ENCODE data around the gene DLG2. TPM values are rescaled to one million over a fixed set of nuclear protein-coding genes. Genes with fewer than 3 reads are reported as not detected.

DLG2 gene
- polyA plus RNA-seq, 3 donors, result 9.9 to 11.8 (median 10.1) TPM

- DNase-seq (ENCODE audit: extremely low read depth in 1 of 11, low read depth in 9 of 11, low spot score in 4 of 11), result no peak
These were observed 1745.7 kb downstream of the DLG2 start for GRCh38 chr11:83881428-83881827.

- no peak for DNase-seq (ENCODE audit: extremely low read depth in 1 of 11, low read depth in 9 of 11, low spot score in 4 of 11)
These were observed 1756.1 kb downstream of the DLG2 start for GRCh38 chr11:83871054-83871453.

GRCh38 chr11:83866655-83867054 is 1760.5 kb downstream of the DLG2 start:
- DNase-seq (ENCODE audit: extremely low read depth in 1 of 11, low read depth in 9 of 11, low spot score in 4 of 11), result no peak

- DNase-seq (ENCODE audit: extremely low read depth in 1 of 11, low read depth in 9 of 11, low spot score in 4 of 11), result no peak
These were observed 1761.3 kb downstream of the DLG2 start for GRCh38 chr11:83865636-83866461.

GRCh38 chr11:83864412-83865057 is 1762.6 kb downstream of the DLG2 start:
- no peak for DNase-seq (ENCODE audit: extremely low read depth in 1 of 11, low read depth in 9 of 11, low spot score in 4 of 11)

GRCh38 chr11:83863272-83863671 is 1763.9 kb downstream of the DLG2 start:
- no peak for DNase-seq (ENCODE audit: extremely low read depth in 1 of 11, low read depth in 9 of 11, low spot score in 4 of 11)

GRCh38 chr11:83862691-83863090 is 1764.5 kb downstream of the DLG2 start:
- no peak for DNase-seq (ENCODE audit: extremely low read depth in 1 of 11, low read depth in 9 of 11, low spot score in 4 of 11)

GRCh38 chr11:83862033-83862432 is 1765.1 kb downstream of the DLG2 start:
- DNase-seq (ENCODE audit: extremely low read depth in 1 of 11, low read depth in 9 of 11, low spot score in 4 of 11), result no peak

GRCh38 chr11:83858694-83859093 is 1768.5 kb downstream of the DLG2 start:
- no peak for DNase-seq (ENCODE audit: extremely low read depth in 1 of 11, low read depth in 9 of 11, low spot score in 4 of 11)

- no peak for DNase-seq (ENCODE audit: extremely low read depth in 1 of 11, low read depth in 9 of 11, low spot score in 4 of 11)
These were observed 1771.9 kb downstream of the DLG2 start for GRCh38 chr11:83855237-83855636.

- no peak for DNase-seq (ENCODE audit: extremely low read depth in 1 of 11, low read depth in 9 of 11, low spot score in 4 of 11)
These were observed 1774.2 kb downstream of the DLG2 start for GRCh38 chr11:83852775-83853442.

GRCh38 chr11:83852012-83852411 is 1775.1 kb downstream of the DLG2 start:
- DNase-seq (ENCODE audit: extremely low read depth in 1 of 11, low read depth in 9 of 11, low spot score in 4 of 11), result no peak

- no peak for DNase-seq (ENCODE audit: extremely low read depth in 1 of 11, low read depth in 9 of 11, low spot score in 4 of 11)
These were observed 1779.6 kb downstream of the DLG2 start for GRCh38 chr11:83847467-83848034.

- DNase-seq (ENCODE audit: extremely low read depth in 1 of 11, low read depth in 9 of 11, low spot score in 4 of 11), result no peak
These were observed 1781.3 kb downstream of the DLG2 start for GRCh38 chr11:83845797-83846196.

GRCh38 chr11:83840326-83840725 is 1786.8 kb downstream of the DLG2 start:
- DNase-seq (ENCODE audit: extremely low read depth in 1 of 11, low read depth in 9 of 11, low spot score in 4 of 11), result no peak

- DNase-seq (ENCODE audit: extremely low read depth in 1 of 11, low read depth in 9 of 11, low spot score in 4 of 11), result peak in 8 of 11 donors; percentile 13 to 43 (median 31)
These were observed 1790.1 kb downstream of the DLG2 start for GRCh38 chr11:83836883-83837654.

GRCh38 chr11:83836065-83836464 is 1791.1 kb downstream of the DLG2 start:
- no peak for DNase-seq (ENCODE audit: extremely low read depth in 1 of 11, low read depth in 9 of 11, low spot score in 4 of 11)

- no peak for DNase-seq (ENCODE audit: extremely low read depth in 1 of 11, low read depth in 9 of 11, low spot score in 4 of 11)
These were observed 1791.7 kb downstream of the DLG2 start for GRCh38 chr11:83835423-83835822.

GRCh38 chr11:83831929-83832328 is 1795.2 kb downstream of the DLG2 start:
- DNase-seq (ENCODE audit: extremely low read depth in 1 of 11, low read depth in 9 of 11, low spot score in 4 of 11), result no peak
